ENCODE results near the gene MAP3K2. TPM values are rescaled to one million over a fixed set of nuclear protein-coding genes. Genes with fewer than 3 reads are reported as not detected.

Gene MAP3K2
- total and polyA plus RNA-seq, 2 experiments from 2014 or later: 10.2 to 23.5 TPM

DNA sequence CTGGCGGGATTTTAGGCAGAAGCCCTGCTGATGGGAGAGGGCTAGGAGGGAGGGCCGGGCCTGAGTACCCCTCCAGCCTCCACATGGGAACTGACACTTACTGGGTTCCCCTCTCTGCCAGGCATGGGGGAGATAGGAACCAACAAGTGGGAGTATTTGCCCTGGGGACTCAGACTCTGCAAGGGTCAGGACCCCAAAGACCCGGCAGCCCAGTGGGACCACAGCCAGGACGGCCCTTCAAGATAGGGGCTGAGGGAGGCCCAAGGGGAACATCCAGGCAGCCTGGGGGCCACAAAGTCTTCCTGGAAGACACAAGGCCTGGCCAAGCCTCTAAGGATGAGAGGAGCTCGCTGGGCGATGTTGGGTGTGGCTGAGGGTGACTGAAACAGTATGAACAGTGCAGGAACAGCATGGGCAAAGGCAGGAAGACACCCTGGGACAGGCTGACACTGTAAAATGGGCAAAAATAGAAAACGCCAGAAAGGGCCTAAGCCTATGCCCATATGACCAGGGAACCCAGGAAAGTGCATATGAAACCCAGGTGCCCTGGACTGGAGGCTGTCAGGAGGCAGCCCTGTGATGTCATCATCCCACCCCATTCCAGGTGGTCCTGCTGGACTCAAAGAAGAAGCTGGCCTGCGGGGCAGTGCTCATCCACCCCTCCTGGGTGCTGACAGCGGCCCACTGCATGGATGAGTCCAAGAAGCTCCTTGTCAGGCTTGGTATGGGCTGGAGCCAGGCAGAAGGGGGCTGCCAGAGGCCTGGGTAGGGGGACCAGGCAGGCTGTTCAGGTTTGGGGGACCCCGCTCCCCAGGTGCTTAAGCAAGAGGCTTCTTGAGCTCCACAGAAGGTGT is 39.0 kb upstream of the MAP3K2 start:
- peaks cover 34% of the 10 kb centered on the region for H3K27me3 Mint-ChIP-seq (ENCODE audit: insufficient read depth, low read depth, poor library complexity)

More for the DNA sequence above, 39.0 kb upstream of the MAP3K2 start:
- Histone ChIP-seq H2AFZ (no peak overlapping the region), H4K20me1 (replicated peaks; ENCODE audit: insufficient read depth) (no peaks in the 10 kb centered on the region), H3K9me2 (ENCODE audit: insufficient read depth) (no peaks in the 10 kb centered on the region), H3K27me3 (ENCODE audit: insufficient read depth) (peaks cover 30% of the 10 kb centered on the region), H3F3A (replicated peaks; ENCODE audit: low read depth) (no peaks in the 10 kb centered on the region), H3K36me3 (ENCODE audit: insufficient read depth) (no peaks in the 10 kb centered on the region), H3K4me2 (no peak overlapping the region), H3K4me1 (ENCODE audit: insufficient read depth) (peaks cover 12% of the 10 kb centered on the region; the same call in 1 of the 2 replicates), H3K27ac (ENCODE audit: low read depth) (no peak overlapping the region), H3K4me3 (no peak overlapping the region), H3K79me2 (replicated peaks; ENCODE audit: insufficient read depth) (no peaks in the 10 kb centered on the region)
- H3K4me3 Mint-ChIP-seq: no peak overlapping the region
- DNase-seq (ENCODE audit: low spot score) (no peak), ATAC-seq (no peak)
- TF ChIP-seq JUNB (IDR thresholded peaks at IDR 0.05; ENCODE audit: unreplicated experiment) (no peak), ZNF114 (CRISPR knock-in tag; IDR thresholded peaks at IDR 0.05) (no peak), EZH2phosphoT487 (IDR thresholded peaks at IDR 0.05; ENCODE audit: unreplicated experiment) (no peak), POLR2AphosphoS5 (IDR thresholded peaks at IDR 0.05; ENCODE audit: low read depth) (no peak), CREB1 (CRISPR knock-in tag; IDR thresholded peaks at IDR 0.05; ENCODE audit: low read depth) (no peak), NANOG (IDR thresholded peaks at IDR 0.05; ENCODE audit: borderline replicate concordance) (no peak), EZH2 (IDR thresholded peaks at IDR 0.05; ENCODE audit: low read depth, unreplicated experiment) (no peak), ZNF462 (CRISPR knock-in tag; IDR thresholded peaks at IDR 0.05) (no peak), ZNF331 (CRISPR knock-in tag; IDR thresholded peaks at IDR 0.05; ENCODE audit: low read depth) (no peak), STAT1 (IDR thresholded peaks at IDR 0.05; ENCODE audit: unreplicated experiment) (no peak)
- TF ChIP-seq, protein P1, sequence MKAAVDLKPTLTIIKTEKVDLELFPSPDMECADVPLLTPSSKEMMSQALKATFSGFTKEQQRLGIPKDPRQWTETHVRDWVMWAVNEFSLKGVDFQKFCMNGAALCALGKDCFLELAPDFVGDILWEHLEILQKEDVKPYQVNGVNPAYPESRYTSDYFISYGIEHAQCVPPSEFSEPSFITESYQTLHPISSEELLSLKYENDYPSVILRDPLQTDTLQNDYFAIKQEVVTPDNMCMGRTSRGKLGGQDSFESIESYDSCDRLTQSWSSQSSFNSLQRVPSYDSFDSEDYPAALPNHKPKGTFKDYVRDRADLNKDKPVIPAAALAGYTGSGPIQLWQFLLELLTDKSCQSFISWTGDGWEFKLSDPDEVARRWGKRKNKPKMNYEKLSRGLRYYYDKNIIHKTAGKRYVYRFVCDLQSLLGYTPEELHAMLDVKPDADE (IDR thresholded peaks at IDR 0.05): no peak
- TF ChIP-seq, protein P2, sequence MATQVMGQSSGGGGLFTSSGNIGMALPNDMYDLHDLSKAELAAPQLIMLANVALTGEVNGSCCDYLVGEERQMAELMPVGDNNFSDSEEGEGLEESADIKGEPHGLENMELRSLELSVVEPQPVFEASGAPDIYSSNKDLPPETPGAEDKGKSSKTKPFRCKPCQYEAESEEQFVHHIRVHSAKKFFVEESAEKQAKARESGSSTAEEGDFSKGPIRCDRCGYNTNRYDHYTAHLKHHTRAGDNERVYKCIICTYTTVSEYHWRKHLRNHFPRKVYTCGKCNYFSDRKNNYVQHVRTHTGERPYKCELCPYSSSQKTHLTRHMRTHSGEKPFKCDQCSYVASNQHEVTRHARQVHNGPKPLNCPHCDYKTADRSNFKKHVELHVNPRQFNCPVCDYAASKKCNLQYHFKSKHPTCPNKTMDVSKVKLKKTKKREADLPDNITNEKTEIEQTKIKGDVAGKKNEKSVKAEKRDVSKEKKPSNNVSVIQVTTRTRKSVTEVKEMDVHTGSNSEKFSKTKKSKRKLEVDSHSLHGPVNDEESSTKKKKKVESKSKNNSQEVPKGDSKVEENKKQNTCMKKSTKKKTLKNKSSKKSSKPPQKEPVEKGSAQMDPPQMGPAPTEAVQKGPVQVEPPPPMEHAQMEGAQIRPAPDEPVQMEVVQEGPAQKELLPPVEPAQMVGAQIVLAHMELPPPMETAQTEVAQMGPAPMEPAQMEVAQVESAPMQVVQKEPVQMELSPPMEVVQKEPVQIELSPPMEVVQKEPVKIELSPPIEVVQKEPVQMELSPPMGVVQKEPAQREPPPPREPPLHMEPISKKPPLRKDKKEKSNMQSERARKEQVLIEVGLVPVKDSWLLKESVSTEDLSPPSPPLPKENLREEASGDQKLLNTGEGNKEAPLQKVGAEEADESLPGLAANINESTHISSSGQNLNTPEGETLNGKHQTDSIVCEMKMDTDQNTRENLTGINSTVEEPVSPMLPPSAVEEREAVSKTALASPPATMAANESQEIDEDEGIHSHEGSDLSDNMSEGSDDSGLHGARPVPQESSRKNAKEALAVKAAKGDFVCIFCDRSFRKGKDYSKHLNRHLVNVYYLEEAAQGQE (IDR thresholded peaks at IDR 0.05; ENCODE audit: unreplicated experiment): no peak
- TF ChIP-seq, protein P3, sequence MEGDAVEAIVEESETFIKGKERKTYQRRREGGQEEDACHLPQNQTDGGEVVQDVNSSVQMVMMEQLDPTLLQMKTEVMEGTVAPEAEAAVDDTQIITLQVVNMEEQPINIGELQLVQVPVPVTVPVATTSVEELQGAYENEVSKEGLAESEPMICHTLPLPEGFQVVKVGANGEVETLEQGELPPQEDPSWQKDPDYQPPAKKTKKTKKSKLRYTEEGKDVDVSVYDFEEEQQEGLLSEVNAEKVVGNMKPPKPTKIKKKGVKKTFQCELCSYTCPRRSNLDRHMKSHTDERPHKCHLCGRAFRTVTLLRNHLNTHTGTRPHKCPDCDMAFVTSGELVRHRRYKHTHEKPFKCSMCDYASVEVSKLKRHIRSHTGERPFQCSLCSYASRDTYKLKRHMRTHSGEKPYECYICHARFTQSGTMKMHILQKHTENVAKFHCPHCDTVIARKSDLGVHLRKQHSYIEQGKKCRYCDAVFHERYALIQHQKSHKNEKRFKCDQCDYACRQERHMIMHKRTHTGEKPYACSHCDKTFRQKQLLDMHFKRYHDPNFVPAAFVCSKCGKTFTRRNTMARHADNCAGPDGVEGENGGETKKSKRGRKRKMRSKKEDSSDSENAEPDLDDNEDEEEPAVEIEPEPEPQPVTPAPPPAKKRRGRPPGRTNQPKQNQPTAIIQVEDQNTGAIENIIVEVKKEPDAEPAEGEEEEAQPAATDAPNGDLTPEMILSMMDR (conservative IDR thresholded peaks at IDR 0.05; ENCODE audit: low read depth in 2 of 2): no peak
- H3K27ac Mint-ChIP-seq: no peak overlapping the region
- peaks cover 11% of the 10 kb centered on the region for H3K4me1 Mint-ChIP-seq
- H3K9me3 Mint-ChIP-seq: no peaks in the 10 kb centered on the region; the same call in 1 of the 3 replicates
- H3K36me3 Mint-ChIP-seq (ENCODE audit: low read depth): no peaks in the 10 kb centered on the region; the same call in 2 of the 3 replicates
